H9 (cell line): ENCODE measurements around the gene HTR3A. TPM values are rescaled to one million over a fixed set of nuclear protein-coding genes. Genes with fewer than 3 reads are reported as not detected.

ENCODE experiments used
- DNase-seq: peaks from one replicate; pipeline ENCODE4 v3.0.0-alpha.2; 2017
- H2AFZ ChIP-seq: one replicate; pipeline ENCODE4 v1.6.1; 2013; ENCODE audit warnings: mild to moderate bottlenecking, low read length, control low read depth, moderate library complexity
- H2AK5ac ChIP-seq: 2 replicates; pipeline ENCODE4 v1.6.1; 2013; ENCODE audit warnings: low read length, control low read depth, mixed read lengths; ENCODE audit not compliant: insufficient read length
- H2BK120ac ChIP-seq: one replicate; pipeline ENCODE4 v1.6.1; 2013; ENCODE audit warnings: low read depth, mild to moderate bottlenecking, low read length, control low read depth, inconsistent platforms; ENCODE audit not compliant: poor library complexity, severe bottlenecking
- H2BK12ac ChIP-seq: 2 replicates; pipeline ENCODE4 v1.6.1; 2013; ENCODE audit warnings: low read length, control low read depth, mixed read lengths, low read depth; ENCODE audit not compliant: insufficient read length
- H2BK15ac ChIP-seq: 2 replicates; pipeline ENCODE4 v1.6.1; 2013; ENCODE audit warnings: low read depth, low read length, control low read depth
- H2BK20ac ChIP-seq: one replicate; pipeline ENCODE4 v1.6.1; 2013; ENCODE audit warnings: low read depth, mild to moderate bottlenecking, low read length, control low read depth, inconsistent platforms; ENCODE audit not compliant: poor library complexity, severe bottlenecking
- H2BK5ac ChIP-seq: 2 replicates; pipeline ENCODE4 v1.6.1; 2013; ENCODE audit warnings: low read length, control low read depth, mixed read lengths; ENCODE audit not compliant: insufficient read length
- H3K14ac ChIP-seq: 2 replicates; pipeline ENCODE4 v1.6.1; 2013; ENCODE audit warnings: low read length, control low read depth; ENCODE audit not compliant: insufficient read depth
- H3K18ac ChIP-seq: 2 replicates; pipeline ENCODE4 v1.6.1; 2013; ENCODE audit warnings: low read depth, mild to moderate bottlenecking, mixed read lengths, low read length, control low read depth; ENCODE audit not compliant: insufficient read length
- H3K23ac ChIP-seq: 2 replicates; pipeline ENCODE4 v1.6.1; 2013; ENCODE audit warnings: low read length, control low read depth, mixed read lengths, low read depth; ENCODE audit not compliant: insufficient read length
- H3K23me2 ChIP-seq: 2 replicates; pipeline ENCODE4 v1.6.1; 2013; ENCODE audit warnings: low read depth, mild to moderate bottlenecking, mixed read lengths, low read length, control low read depth; ENCODE audit not compliant: insufficient read length, poor library complexity, severe bottlenecking
- H3K27ac ChIP-seq: 2 replicates; pipeline ENCODE4 v1.5.1; 2013; ENCODE audit warnings: low read length, control low read depth, mixed read lengths, low read depth; ENCODE audit not compliant: insufficient read length
- H3K27me3 ChIP-seq: 2 replicates; pipeline ENCODE4 v1.6.1; 2013; ENCODE audit warnings: low read length, control low read depth, inconsistent platforms; ENCODE audit not compliant: insufficient read depth
- H3K4ac ChIP-seq: 2 replicates; pipeline ENCODE4 v1.6.1; 2013; ENCODE audit warnings: low read depth, mild to moderate bottlenecking, control low read depth, inconsistent platforms, low read length, moderate library complexity
- H3K4me1 ChIP-seq: 2 replicates; pipeline ENCODE4 v1.6.1; 2013; ENCODE audit warnings: low read length, control low read depth, inconsistent platforms; ENCODE audit not compliant: insufficient read depth
- H3K4me2 ChIP-seq: 2 replicates; pipeline ENCODE4 v1.6.1; 2013; ENCODE audit warnings: low read length, control low read depth, mixed read lengths; ENCODE audit not compliant: insufficient read length, insufficient read depth
- H3K56ac ChIP-seq: 2 replicates; pipeline ENCODE4 v1.6.1; 2013; ENCODE audit warnings: low read depth, mild to moderate bottlenecking, mixed read lengths, low read length, control low read depth; ENCODE audit not compliant: insufficient read length
- H3K79me1 ChIP-seq: 2 replicates; pipeline ENCODE4 v1.6.1; 2013; ENCODE audit warnings: low read depth, mild to moderate bottlenecking, moderate library complexity, low read length, control low read depth, inconsistent platforms; ENCODE audit not compliant: insufficient read depth, poor library complexity, severe bottlenecking
- H3K79me2 ChIP-seq: 2 replicates; pipeline ENCODE4 v1.6.1; 2013; ENCODE audit warnings: low read length, control low read depth, inconsistent platforms; ENCODE audit not compliant: insufficient read depth
- H3K9ac ChIP-seq: 2 replicates; pipeline ENCODE4 v1.6.1; 2013; ENCODE audit warnings: low read length, control low read depth, mixed read lengths; ENCODE audit not compliant: insufficient read length; ENCODE audit errors: extremely low read depth
- H3K9me3 ChIP-seq: one replicate; pipeline ENCODE4 v1.6.1; 2013; ENCODE audit warnings: low read depth, low read length, inconsistent platforms; ENCODE audit not compliant: control insufficient read depth
- H3T11ph ChIP-seq: one replicate; pipeline ENCODE4 v1.6.1; 2013; ENCODE audit warnings: mild to moderate bottlenecking, low read length, control low read depth, inconsistent platforms
- H4K20me1 ChIP-seq: one replicate; pipeline ENCODE4 v1.6.1; 2013; ENCODE audit not compliant: control insufficient read depth, insufficient read length, insufficient read depth
- H4K5ac ChIP-seq: 2 replicates; pipeline ENCODE4 v1.6.1; 2013; ENCODE audit warnings: low read depth, mild to moderate bottlenecking, mixed read lengths, low read length, control low read depth; ENCODE audit not compliant: insufficient read length
- H4K8ac ChIP-seq: replicated peaks from 2 replicates; pipeline ENCODE4 v1.6.1; 2013; ENCODE audit warnings: low read length, control low read depth, mixed read lengths, low read depth; ENCODE audit not compliant: insufficient read length
- H4K91ac ChIP-seq: 2 replicates; pipeline ENCODE4 v1.6.1; 2013; ENCODE audit warnings: low read depth, mild to moderate bottlenecking, moderate library complexity, mixed read lengths, low read length, control low read depth; ENCODE audit not compliant: insufficient read length
- H3K27ac Mint-ChIP-seq, 3 experiments: 2 replicates in 2 of 3; 3 replicates in 1 of 3; pipeline ENCODE4 v1.8.0; 2020 to 2021; ENCODE audit warnings: mixed read lengths in 3 of 3, mild to moderate bottlenecking in 1 of 3, moderate library complexity in 1 of 3
- H3K27me3 Mint-ChIP-seq: 2 replicates; pipeline ENCODE4 v1.8.0; 2021; ENCODE audit warnings: low read depth, mild to moderate bottlenecking, moderate library complexity, mixed read lengths
- H3K36me3 Mint-ChIP-seq, 3 experiments: 2 replicates in 2 of 3; 3 replicates in 1 of 3; pipeline ENCODE4 v1.8.0; 2020 to 2021; ENCODE audit warnings: low read depth in 3 of 3, mixed read lengths in 3 of 3; ENCODE audit not compliant: insufficient read depth in 1 of 3
- H3K4me1 Mint-ChIP-seq, 2 experiments: 2 replicates each; pipeline ENCODE4 v1.8.0; 2020; ENCODE audit warnings: mixed read lengths in 2 of 2
- H3K4me3 Mint-ChIP-seq, 2 experiments: 2 replicates in 1 of 2; 3 replicates in 1 of 2; pipeline ENCODE4 v1.8.0; 2020 to 2021; ENCODE audit warnings: mild to moderate bottlenecking in 2 of 2, mixed read lengths in 2 of 2, moderate library complexity in 1 of 2
- H3K9me3 Mint-ChIP-seq, 2 experiments: 2 replicates in 1 of 2; 3 replicates in 1 of 2; pipeline ENCODE4 v1.8.0; 2020; ENCODE audit warnings: mild to moderate bottlenecking in 2 of 2, mixed read lengths in 2 of 2, moderate library complexity in 1 of 2
- total RNA-seq: library from RNA; stranded (reverse); gene quantifications from 2 replicates; pipeline ENCODE4 v1.2.1, GENCODE V29; 2021
- TF ChIP-seq, protein P1 (sequence below): fragments of 200-600 bp; sonication (generic); conservative IDR thresholded peaks from 3 replicates; pipeline ENCODE4 v1.8.0; 2021; ENCODE audit warnings: antibody characterized with exemption, mild to moderate bottlenecking

Gene HTR3A
- total RNA-seq, 1 experiment from 2014 or later: 4.1 TPM

DNA sequence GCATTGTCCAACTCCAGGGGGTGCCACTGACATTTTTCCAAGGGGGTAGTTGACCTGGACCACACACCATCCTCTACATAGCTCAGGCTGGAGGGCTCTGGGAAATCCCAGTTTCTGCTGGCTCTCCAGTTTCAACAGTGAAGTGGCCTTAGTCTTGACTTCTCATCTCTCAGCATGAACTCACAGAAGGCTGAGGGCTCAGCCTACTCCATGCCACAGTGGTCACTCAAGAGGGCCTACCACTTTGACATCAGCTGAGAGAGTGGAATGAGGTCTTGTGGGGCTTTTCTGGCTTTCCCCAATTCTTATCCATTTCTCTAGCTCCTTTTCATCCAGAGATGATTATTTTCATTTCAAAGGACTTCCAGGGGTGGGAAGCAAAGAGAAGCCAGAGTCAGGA is 7.4 kb downstream of the HTR3A start:
- no peak overlapping the region for H3K4ac ChIP-seq
- H2BK5ac ChIP-seq: no peak overlapping the region
- TF ChIP-seq, protein P1, sequence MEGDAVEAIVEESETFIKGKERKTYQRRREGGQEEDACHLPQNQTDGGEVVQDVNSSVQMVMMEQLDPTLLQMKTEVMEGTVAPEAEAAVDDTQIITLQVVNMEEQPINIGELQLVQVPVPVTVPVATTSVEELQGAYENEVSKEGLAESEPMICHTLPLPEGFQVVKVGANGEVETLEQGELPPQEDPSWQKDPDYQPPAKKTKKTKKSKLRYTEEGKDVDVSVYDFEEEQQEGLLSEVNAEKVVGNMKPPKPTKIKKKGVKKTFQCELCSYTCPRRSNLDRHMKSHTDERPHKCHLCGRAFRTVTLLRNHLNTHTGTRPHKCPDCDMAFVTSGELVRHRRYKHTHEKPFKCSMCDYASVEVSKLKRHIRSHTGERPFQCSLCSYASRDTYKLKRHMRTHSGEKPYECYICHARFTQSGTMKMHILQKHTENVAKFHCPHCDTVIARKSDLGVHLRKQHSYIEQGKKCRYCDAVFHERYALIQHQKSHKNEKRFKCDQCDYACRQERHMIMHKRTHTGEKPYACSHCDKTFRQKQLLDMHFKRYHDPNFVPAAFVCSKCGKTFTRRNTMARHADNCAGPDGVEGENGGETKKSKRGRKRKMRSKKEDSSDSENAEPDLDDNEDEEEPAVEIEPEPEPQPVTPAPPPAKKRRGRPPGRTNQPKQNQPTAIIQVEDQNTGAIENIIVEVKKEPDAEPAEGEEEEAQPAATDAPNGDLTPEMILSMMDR: no peak
- H3K27me3 Mint-ChIP-seq: peaks cover 3% of the 10 kb centered on the region
- no peaks in the 10 kb centered on the region for H3K9me3 ChIP-seq
- H3K18ac ChIP-seq: no peak overlapping the region
- H2AK5ac ChIP-seq: no peak overlapping the region
- no peak overlapping the region for H4K91ac ChIP-seq
- H2BK20ac ChIP-seq: no peak overlapping the region
- no peak for DNase-seq
- no peak overlapping the region for H2BK15ac ChIP-seq
- H4K5ac ChIP-seq: no peak overlapping the region
- no peak overlapping the region for H3K14ac ChIP-seq
- H3K4me1 Mint-ChIP-seq: no peaks in the 10 kb centered on the region
- H3K9ac ChIP-seq: no peak overlapping the region
- H4K20me1 ChIP-seq: no peaks in the 10 kb centered on the region
- H4K8ac ChIP-seq: no peak overlapping the region
- no peak overlapping the region for H3K4me2 ChIP-seq
- no peak overlapping the region for H3K56ac ChIP-seq
- H3K27ac Mint-ChIP-seq: no peak overlapping the region
- no peaks in the 10 kb centered on the region for H3K23me2 ChIP-seq
- H3K27ac ChIP-seq: no peak overlapping the region
- no peaks in the 10 kb centered on the region for H3K4me1 ChIP-seq
- no peaks in the 10 kb centered on the region for H3K79me1 ChIP-seq
- no peak overlapping the region for H2BK120ac ChIP-seq
- H2BK12ac ChIP-seq: no peak overlapping the region
- no peak overlapping the region for H3K23ac ChIP-seq
- H2AFZ ChIP-seq: no peak overlapping the region
- H3T11ph ChIP-seq: no peak overlapping the region
- H3K27me3 ChIP-seq: no peaks in the 10 kb centered on the region
- H3K4me3 Mint-ChIP-seq: no peak overlapping the region
- H3K36me3 Mint-ChIP-seq: no peaks in the 10 kb centered on the region; a peak in 2 of 7 replicates
- H3K79me2 ChIP-seq: no peaks in the 10 kb centered on the region
- H3K9me3 Mint-ChIP-seq: no peaks in the 10 kb centered on the region
